Natural killer cell treated with Interleukin-12 subunit alpha and Interleukin-12 subunit beta and Interleukin-15 and Interleukin-18, amount 100 ng/mL, for 72 hours (primary cell): ENCODE results near the gene LORICRIN. TPM values are rescaled to one million over a fixed set of nuclear protein-coding genes. Genes with fewer than 3 reads are reported as not detected.

Source experiments
- ATAC-seq, 2 donors: fragments of 150-1000 bp; cut with Tn5 transposase in 1 of 2; sonication (Bioruptor Pico), chemical (Tn5 transposase) in 1 of 2; 2 replicates each; pipeline ENCODE4 v1.10.0; 2021
- DNase-seq: peaks from one replicate; pipeline ENCODE4 v3.0.0; 2022; ENCODE audit warnings: low spot score
- H3K27ac Mint-ChIP-seq, 2 donors: 1 replicate in 1 of 2; 2 replicates in 1 of 2; pipeline ENCODE4 v1.8.0; 2022; ENCODE audit warnings: mixed read lengths in 2 of 2, mild to moderate bottlenecking in 1 of 2, moderate library complexity in 1 of 2
- H3K27me3 Mint-ChIP-seq, 2 donors: 1 replicate in 1 of 2; 2 replicates in 1 of 2; pipeline ENCODE4 v1.8.0; 2022; ENCODE audit warnings: mixed read lengths in 2 of 2
- H3K36me3 Mint-ChIP-seq: one replicate; pipeline ENCODE4 v1.8.0; 2022; ENCODE audit warnings: mixed read lengths
- H3K4me1 Mint-ChIP-seq, 2 donors: 1 replicate in 1 of 2; 2 replicates in 1 of 2; pipeline ENCODE4 v1.8.0; 2022; ENCODE audit warnings: low read depth in 2 of 2, mixed read lengths in 2 of 2, mild to moderate bottlenecking in 1 of 2
- H3K4me3 Mint-ChIP-seq: one replicate; pipeline ENCODE4 v1.8.0; 2022; ENCODE audit warnings: mixed read lengths
- H3K9me3 Mint-ChIP-seq: 2 replicates; pipeline ENCODE4 v1.8.0; 2022; ENCODE audit warnings: mixed read lengths
- total RNA-seq, 2 donors: library from RNA; stranded (reverse); gene quantifications; one replicate each; pipeline ENCODE4 v1.2.3, GENCODE V29; 2022

LORICRIN gene
- total RNA-seq, 2 donors from 2014 or later: not detected

- Mint-ChIP-seq H3K36me3 (no peaks in the 10 kb centered on the region), H3K4me3 (no peak overlapping the region), H3K27ac (no peak overlapping the region), H3K9me3 (no peaks in the 10 kb centered on the region), H3K4me1 (no peaks in the 10 kb centered on the region), H3K27me3 (peaks cover 19 to 44% of the 10 kb centered on the region in 2 donors)
- no peak for ATAC-seq
- DNase-seq: no peak
Measured at GRCh38 chr1:153232553-153232952, 26.9 kb upstream of the LORICRIN start.

DNA sequence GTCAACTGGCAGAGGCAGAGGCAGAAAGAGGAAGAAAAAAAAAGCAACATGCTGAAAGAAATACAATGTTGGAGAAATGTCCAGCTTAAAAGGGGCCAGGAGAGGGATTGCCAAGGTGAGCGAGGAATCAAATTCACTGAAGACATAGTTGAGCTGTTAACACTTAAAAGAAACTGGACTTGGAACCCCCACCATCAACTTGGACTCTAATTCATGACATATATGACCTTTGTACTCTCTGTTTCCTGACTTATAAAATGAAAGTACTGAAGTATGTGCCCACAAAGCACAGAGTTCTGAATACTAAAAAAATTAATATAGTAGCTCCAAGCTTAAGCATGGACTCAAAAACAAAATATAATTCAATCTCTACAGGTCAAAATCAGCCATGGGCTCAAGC lies 26.0 kb upstream of the LORICRIN start:
- no peak for DNase-seq
- no peak for ATAC-seq
- no peaks in the 10 kb centered on the region for H3K9me3 Mint-ChIP-seq
- no peaks in the 10 kb centered on the region for H3K36me3 Mint-ChIP-seq
- no peaks in the 10 kb centered on the region for H3K4me1 Mint-ChIP-seq
- H3K27ac Mint-ChIP-seq: no peak overlapping the region
- H3K4me3 Mint-ChIP-seq: no peak overlapping the region
- H3K27me3 Mint-ChIP-seq: peaks cover 22 to 53% of the 10 kb centered on the region in 2 donors

DNA sequence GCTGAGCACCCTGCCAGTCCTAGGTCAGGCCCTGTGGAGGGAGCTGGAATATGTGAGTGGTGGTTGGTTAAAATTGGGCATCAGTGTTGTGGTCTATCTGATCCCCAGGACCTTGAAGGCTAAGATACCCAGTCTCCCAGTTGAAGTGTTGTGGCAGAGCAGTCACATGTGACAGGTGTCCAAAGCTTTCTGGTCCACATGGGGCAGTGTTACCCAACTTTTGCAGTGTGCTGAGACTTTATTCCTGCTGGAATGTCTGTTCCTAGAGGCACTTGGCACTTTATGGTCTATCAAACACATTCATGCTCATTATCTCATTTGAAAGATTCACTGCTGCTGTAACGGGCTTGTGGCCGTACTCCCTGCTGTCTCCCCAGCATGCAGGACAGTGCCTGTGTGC lies 21.0 kb upstream of the LORICRIN start:
- no peak for DNase-seq
- no peak overlapping the region for H3K4me3 Mint-ChIP-seq
- no peak overlapping the region for H3K27ac Mint-ChIP-seq
- H3K27me3 Mint-ChIP-seq: peaks cover 19 to 41% of the 10 kb centered on the region in 2 donors
- no peaks in the 10 kb centered on the region for H3K36me3 Mint-ChIP-seq
- no peaks in the 10 kb centered on the region for H3K9me3 Mint-ChIP-seq
- ATAC-seq: no peak
- no peaks in the 10 kb centered on the region for H3K4me1 Mint-ChIP-seq

DNA sequence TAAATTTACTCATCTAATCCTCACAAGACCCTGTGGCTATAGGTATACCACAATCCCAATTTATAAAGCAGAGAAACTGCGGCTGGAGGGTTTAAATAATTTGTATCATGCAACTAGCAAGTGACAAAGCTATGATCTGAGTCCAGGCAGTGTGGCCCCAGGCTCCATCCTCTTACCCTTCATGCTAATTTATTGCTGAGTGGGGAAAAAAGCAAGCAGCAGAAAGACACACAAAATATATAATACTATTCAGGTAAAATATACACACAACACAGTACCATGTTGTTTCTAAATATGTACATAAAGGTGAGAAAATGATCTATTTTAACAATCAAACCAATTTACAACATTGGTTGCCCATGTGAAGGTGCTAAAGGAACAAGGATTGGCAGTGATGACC lies 17.3 kb upstream of the LORICRIN start:
- Mint-ChIP-seq H3K27me3 (peaks cover 17 to 29% of the 10 kb centered on the region in 2 donors), H3K9me3 (peaks cover 12% of the 10 kb centered on the region), H3K4me1 (peaks cover 8 to 9% of the 10 kb centered on the region in 2 donors), H3K4me3 (no peak overlapping the region), H3K36me3 (no peaks in the 10 kb centered on the region), H3K27ac (no peak overlapping the region)
- DNase-seq: no peak
- no peak for ATAC-seq

DNA sequence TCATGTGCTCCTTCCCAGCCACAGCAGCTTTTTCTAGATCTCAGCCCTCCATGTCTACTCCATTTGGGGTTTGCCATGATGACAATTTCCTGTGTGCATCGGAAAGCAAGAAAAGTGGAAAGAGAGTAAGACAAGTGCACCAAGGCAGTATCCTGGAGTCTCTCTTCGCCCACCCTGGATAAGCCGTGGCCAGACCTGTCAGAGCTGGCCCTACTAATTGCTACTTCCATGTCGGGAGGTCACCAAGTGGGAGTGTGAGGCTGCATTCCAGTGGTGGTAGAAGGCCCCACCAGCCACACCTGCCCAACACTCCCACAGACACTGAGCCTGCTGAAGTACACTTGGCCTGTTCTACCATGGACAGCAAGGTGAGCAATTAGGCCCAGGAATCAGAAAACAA lies 14.0 kb upstream of the LORICRIN start:
- H3K4me1 Mint-ChIP-seq: peaks cover 8 to 9% of the 10 kb centered on the region in 2 donors
- DNase-seq: no peak
- peaks cover 12% of the 10 kb centered on the region for H3K9me3 Mint-ChIP-seq
- ATAC-seq: no peak
- H3K4me3 Mint-ChIP-seq: no peak overlapping the region
- no peak overlapping the region for H3K27ac Mint-ChIP-seq
- no peaks in the 10 kb centered on the region for H3K36me3 Mint-ChIP-seq
- peaks cover 22 to 32% of the 10 kb centered on the region in 2 donors for H3K27me3 Mint-ChIP-seq

GRCh38 chr1:153246018-153246417 lies 13.5 kb upstream of the LORICRIN start:
- Mint-ChIP-seq H3K27ac (no peak overlapping the region), H3K36me3 (no peaks in the 10 kb centered on the region), H3K27me3 (peaks cover 24 to 37% of the 10 kb centered on the region in 2 donors), H3K4me3 (no peak overlapping the region), H3K4me1 (peaks cover 8 to 9% of the 10 kb centered on the region in 2 donors), H3K9me3 (peaks cover 12% of the 10 kb centered on the region)
- DNase-seq (no peak), ATAC-seq (no peak)

GRCh38 chr1:153246825-153247224 lies 12.7 kb upstream of the LORICRIN start:
- Mint-ChIP-seq H3K27ac (no peak overlapping the region), H3K36me3 (no peaks in the 10 kb centered on the region), H3K4me1 (peaks cover 8 to 9% of the 10 kb centered on the region in 2 donors), H3K4me3 (no peak overlapping the region), H3K9me3 (peaks cover 12% of the 10 kb centered on the region), H3K27me3 (peaks cover 30 to 43% of the 10 kb centered on the region in 2 donors)
- no peak for DNase-seq
- ATAC-seq: no peak

DNA sequence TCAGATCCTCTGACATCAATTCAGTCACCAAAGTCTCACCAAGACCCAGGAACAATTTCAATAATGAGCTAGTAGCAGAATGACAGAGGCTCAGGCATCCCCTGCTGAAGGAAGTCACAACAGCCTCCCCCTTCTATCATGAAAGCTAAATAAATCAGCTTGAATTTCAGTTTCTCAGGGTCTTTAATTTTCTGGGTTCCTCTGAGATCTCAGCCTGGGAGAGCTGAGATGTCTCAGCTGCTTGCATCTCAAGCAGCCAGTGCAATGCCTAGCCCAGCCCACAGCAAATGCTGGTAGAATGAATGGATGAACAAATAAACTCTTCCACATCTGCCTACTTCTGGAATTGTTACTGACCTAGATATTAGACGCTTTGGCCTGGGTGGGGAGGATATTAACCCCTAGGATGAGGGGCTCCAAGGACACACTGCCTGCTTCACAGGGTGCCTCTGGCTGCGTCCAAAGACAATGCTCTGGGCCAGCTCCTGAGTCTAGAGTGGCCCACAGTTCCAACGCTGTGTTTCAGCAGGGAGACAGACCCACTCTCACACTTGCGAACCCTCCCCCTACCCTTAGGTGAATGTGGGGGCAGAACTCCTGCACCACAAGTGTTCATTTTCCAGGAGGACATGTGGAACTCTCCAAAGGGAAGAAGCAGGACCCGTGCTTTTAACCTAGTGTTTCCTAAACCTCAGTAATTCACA lies 11.2 kb upstream of the LORICRIN start:
- peaks cover 33 to 43% of the 10 kb centered on the region in 2 donors for H3K27me3 Mint-ChIP-seq
- no peak overlapping the region for H3K4me3 Mint-ChIP-seq
- no peak overlapping the region for H3K27ac Mint-ChIP-seq
- H3K9me3 Mint-ChIP-seq: peaks cover 12% of the 10 kb centered on the region
- no peaks in the 10 kb centered on the region for H3K36me3 Mint-ChIP-seq
- ATAC-seq (no peak), DNase-seq (no peak)
- H3K4me1 Mint-ChIP-seq: peaks cover 8 to 9% of the 10 kb centered on the region in 2 donors

GRCh38 chr1:153250166-153250565 lies 9.3 kb upstream of the LORICRIN start:
- Mint-ChIP-seq H3K4me1 (peaks cover under 1 to 4% of the 10 kb centered on the region in 2 donors), H3K4me3 (no peak overlapping the region), H3K27ac (no peak overlapping the region), H3K9me3 (no peaks in the 10 kb centered on the region), H3K36me3 (no peaks in the 10 kb centered on the region), H3K27me3 (peaks cover 34 to 43% of the 10 kb centered on the region in 2 donors)
- no peak for ATAC-seq
- DNase-seq: no peak

DNA sequence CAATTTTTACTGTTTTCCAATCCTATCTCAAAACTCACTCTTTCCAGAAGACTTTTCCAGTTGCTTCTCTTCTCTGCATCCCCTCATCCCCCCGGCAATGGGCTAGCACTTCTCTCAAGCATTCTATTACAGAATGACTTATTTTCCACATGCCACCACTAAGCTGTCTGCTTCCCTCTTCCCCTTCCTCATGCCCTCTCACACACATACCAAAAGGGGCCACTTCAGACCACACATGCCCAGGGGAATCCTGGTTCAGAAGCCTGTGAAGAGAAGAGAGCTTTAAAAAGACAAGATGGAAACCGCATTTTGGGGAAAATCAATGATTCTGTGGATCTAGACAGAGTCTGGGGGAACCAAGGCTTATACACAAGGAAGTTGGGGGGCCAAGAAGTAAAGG lies 8.4 kb upstream of the LORICRIN start:
- H3K27me3 Mint-ChIP-seq: peaks cover 34 to 42% of the 10 kb centered on the region in 2 donors
- H3K9me3 Mint-ChIP-seq: no peaks in the 10 kb centered on the region
- no peak overlapping the region for H3K27ac Mint-ChIP-seq
- no peaks in the 10 kb centered on the region for H3K36me3 Mint-ChIP-seq
- ATAC-seq (no peak), DNase-seq (no peak)
- H3K4me1 Mint-ChIP-seq: peaks cover 0 to 4% of the 10 kb centered on the region in 2 donors
- H3K4me3 Mint-ChIP-seq: no peak overlapping the region

GRCh38 chr1:153251562-153251961 lies 7.9 kb upstream of the LORICRIN start:
- Mint-ChIP-seq H3K27ac (no peak overlapping the region), H3K4me3 (no peak overlapping the region), H3K4me1 (peaks cover 0 to 4% of the 10 kb centered on the region in 2 donors), H3K27me3 (peaks cover 30 to 37% of the 10 kb centered on the region in 2 donors), H3K36me3 (no peaks in the 10 kb centered on the region), H3K9me3 (no peaks in the 10 kb centered on the region)
- ATAC-seq (no peak), DNase-seq (no peak)

- peaks cover 30 to 36% of the 10 kb centered on the region in 2 donors for H3K27me3 Mint-ChIP-seq
- no peak overlapping the region for H3K27ac Mint-ChIP-seq
- H3K4me1 Mint-ChIP-seq: peaks cover 0 to 4% of the 10 kb centered on the region in 2 donors
- H3K36me3 Mint-ChIP-seq: no peaks in the 10 kb centered on the region
- ATAC-seq: no peak
- H3K4me3 Mint-ChIP-seq: no peak overlapping the region
- no peaks in the 10 kb centered on the region for H3K9me3 Mint-ChIP-seq
- DNase-seq: no peak
Measured at GRCh38 chr1:153251988-153252387, 7.5 kb upstream of the LORICRIN start.

DNA sequence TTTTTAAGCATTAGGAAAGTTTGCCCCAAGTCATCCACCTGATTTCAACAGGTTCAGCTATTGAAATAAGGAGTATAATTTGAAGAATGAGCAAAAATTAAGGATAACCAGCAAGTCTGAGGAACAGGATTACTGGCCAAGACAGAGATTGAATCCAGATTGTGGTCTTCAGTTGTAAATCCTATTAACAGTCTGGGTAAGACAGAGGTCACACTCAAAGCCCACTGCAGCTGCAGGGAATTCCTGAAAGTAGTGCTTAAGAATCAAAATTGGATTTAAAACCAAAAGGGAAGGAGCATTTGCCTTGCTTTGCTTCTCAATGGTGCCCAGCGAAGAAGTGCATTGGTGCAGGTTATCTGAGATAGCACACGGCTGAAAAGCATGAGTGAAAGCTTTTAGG lies 6.4 kb upstream of the LORICRIN start:
- H3K4me1 Mint-ChIP-seq: peaks cover 0 to 4% of the 10 kb centered on the region in 2 donors
- no peak overlapping the region for H3K27ac Mint-ChIP-seq
- H3K36me3 Mint-ChIP-seq: no peaks in the 10 kb centered on the region
- ATAC-seq (no peak), DNase-seq (no peak)
- H3K4me3 Mint-ChIP-seq: no peak overlapping the region
- no peaks in the 10 kb centered on the region for H3K9me3 Mint-ChIP-seq
- H3K27me3 Mint-ChIP-seq: peaks cover 26 to 31% of the 10 kb centered on the region in 2 donors

DNA sequence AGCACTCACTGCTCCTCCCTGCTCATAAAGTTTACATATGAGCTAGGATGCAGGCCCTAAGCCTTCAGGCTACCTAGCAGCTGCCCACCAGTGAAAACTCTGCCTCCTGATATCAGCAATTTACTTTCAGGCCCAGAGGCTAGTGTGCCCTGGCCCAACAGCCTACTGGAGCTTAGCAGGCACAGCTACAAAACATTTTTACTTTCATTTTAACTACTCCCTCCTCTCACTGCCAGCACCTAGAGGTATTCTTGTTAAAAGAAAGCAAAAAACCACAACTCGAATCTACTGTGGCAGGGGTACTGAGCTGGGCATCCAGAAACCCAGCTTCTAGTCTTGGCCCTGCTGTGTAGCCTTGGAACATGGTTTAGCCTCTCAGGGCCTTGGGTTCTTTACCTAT lies 5.8 kb upstream of the LORICRIN start:
- ATAC-seq (no peak), DNase-seq (no peak)

More for the DNA sequence above, 5.8 kb upstream of the LORICRIN start:
- Mint-ChIP-seq H3K27ac (no peak overlapping the region), H3K9me3 (no peaks in the 10 kb centered on the region), H3K4me1 (peaks cover 0 to 4% of the 10 kb centered on the region in 2 donors), H3K36me3 (no peaks in the 10 kb centered on the region), H3K4me3 (no peak overlapping the region), H3K27me3 (peaks cover 29 to 34% of the 10 kb centered on the region in 2 donors)
